Measurements from ENCODE around the gene HES6. TPM values are rescaled to one million over a fixed set of nuclear protein-coding genes. Genes with fewer than 3 reads are reported as not detected.

HES6 gene
- total and polyA plus RNA-seq, 10 of the 15 experiments (the other 5 are each of a cell fraction or from before 2014, with no cell fraction given): 0.11 to 1.7 (median 0.83) TPM

DNA sequence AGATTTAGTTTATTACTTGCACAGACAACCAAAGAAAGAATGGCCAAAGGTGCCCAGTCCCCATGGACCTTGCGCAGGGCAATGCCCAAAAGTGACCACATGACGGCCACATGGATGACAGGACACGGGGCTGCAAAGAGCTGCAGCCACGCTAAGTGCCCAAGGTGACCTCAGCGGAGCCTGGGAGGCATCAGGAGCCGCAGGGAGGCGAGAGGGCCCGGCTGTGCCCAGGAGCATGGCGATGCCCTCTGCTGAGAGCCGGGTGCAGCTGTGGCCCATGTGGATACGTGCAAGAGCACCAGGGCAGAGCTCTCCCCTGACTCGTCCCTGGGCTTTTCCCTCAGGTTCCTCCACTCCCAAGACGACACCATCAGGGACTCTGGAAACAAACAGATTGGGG lies 14.7 kb downstream of the HES6 start (continued):
- TF ChIP-seq, protein P1, sequence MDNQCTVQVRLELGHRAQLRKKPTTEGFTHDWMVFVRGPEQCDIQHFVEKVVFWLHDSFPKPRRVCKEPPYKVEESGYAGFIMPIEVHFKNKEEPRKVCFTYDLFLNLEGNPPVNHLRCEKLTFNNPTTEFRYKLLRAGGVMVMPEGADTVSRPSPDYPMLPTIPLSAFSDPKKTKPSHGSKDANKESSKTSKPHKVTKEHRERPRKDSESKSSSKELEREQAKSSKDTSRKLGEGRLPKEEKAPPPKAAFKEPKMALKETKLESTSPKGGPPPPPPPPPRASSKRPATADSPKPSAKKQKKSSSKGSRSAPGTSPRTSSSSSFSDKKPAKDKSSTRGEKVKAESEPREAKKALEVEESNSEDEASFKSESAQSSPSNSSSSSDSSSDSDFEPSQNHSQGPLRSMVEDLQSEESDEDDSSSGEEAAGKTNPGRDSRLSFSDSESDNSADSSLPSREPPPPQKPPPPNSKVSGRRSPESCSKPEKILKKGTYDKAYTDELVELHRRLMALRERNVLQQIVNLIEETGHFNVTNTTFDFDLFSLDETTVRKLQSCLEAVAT (IDR thresholded peaks at IDR 0.05): no peak
- TF ChIP-seq EGR1 (IDR thresholded peaks at IDR 0.05; ENCODE audit: borderline replicate concordance in 1 of 2, low read depth in 2 of 2, low read length in 2 of 2): no peak
- TF ChIP-seq IKZF1 (conservative IDR thresholded peaks at IDR 0.05): no peak
- no peak for TF ChIP-seq WRNIP1 (IDR thresholded peaks at IDR 0.05; ENCODE audit: borderline replicate concordance, low read depth, low read length)
- TF ChIP-seq RB1 (IDR thresholded peaks at IDR 0.05; ENCODE audit: borderline replicate concordance): no peak
- TF ChIP-seq, protein P2, sequence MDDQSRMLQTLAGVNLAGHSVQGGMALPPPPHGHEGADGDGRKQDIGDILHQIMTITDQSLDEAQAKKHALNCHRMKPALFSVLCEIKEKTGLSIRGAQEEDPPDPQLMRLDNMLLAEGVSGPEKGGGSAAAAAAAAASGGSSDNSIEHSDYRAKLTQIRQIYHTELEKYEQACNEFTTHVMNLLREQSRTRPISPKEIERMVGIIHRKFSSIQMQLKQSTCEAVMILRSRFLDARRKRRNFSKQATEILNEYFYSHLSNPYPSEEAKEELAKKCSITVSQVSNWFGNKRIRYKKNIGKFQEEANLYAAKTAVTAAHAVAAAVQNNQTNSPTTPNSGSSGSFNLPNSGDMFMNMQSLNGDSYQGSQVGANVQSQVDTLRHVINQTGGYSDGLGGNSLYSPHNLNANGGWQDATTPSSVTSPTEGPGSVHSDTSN (IDR thresholded peaks at IDR 0.05; ENCODE audit: insufficient replicate concordance, low read depth, low read length): no peak
- TF ChIP-seq HDAC2 (IDR thresholded peaks at IDR 0.05): no peak
- no peak for TF ChIP-seq E2F4 (IDR thresholded peaks at IDR 0.05; ENCODE audit: low read depth, low read length)
- TF ChIP-seq LARP7 (IDR thresholded peaks at IDR 0.05): no peak
- TF ChIP-seq ATF3 (IDR thresholded peaks at IDR 0.05; ENCODE audit: borderline replicate concordance, extremely low read depth, low read depth, low read length): no peak
- TF ChIP-seq POLR2A (IDR thresholded peaks at IDR 0.05; ENCODE audit: low read depth, low read length): no peak
- no peak for TF ChIP-seq SRF (IDR thresholded peaks at IDR 0.05; ENCODE audit: low read depth in 2 of 2, low read length in 2 of 2)
- TF ChIP-seq FOS (IDR thresholded peaks at IDR 0.05; ENCODE audit: borderline replicate concordance, extremely low read depth, insufficient read length): no peak

Data from GM12878 (cell line).